Measurements from ENCODE around the gene TBC1D22A.

DNA sequence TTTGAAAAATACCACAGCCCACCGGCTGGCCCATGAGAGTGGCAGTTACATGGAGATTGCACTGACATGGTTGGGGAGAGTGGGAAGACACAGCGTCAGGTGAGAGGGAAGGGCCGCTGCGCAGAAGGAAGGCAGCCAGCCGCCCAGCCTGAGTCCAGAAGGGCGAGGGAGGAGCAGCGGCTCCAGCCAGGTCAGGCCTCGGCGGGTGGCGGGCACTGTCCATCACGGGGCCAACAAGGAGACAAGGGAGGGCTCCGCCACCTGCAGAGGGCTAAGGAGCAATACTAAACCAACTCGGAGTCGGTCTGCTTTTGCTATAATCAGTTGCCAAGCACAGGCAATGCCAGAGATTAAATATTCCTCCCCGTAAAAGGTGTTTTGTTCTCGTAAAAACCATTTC lies 384.5 kb downstream of the TBC1D22A start:
- TF ChIP-seq, protein P1, sequence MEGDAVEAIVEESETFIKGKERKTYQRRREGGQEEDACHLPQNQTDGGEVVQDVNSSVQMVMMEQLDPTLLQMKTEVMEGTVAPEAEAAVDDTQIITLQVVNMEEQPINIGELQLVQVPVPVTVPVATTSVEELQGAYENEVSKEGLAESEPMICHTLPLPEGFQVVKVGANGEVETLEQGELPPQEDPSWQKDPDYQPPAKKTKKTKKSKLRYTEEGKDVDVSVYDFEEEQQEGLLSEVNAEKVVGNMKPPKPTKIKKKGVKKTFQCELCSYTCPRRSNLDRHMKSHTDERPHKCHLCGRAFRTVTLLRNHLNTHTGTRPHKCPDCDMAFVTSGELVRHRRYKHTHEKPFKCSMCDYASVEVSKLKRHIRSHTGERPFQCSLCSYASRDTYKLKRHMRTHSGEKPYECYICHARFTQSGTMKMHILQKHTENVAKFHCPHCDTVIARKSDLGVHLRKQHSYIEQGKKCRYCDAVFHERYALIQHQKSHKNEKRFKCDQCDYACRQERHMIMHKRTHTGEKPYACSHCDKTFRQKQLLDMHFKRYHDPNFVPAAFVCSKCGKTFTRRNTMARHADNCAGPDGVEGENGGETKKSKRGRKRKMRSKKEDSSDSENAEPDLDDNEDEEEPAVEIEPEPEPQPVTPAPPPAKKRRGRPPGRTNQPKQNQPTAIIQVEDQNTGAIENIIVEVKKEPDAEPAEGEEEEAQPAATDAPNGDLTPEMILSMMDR (conservative IDR thresholded peaks at IDR 0.05; ENCODE audit: low read depth, low read length) = no peak
- no peak for TF ChIP-seq EZH2phosphoT487 (IDR thresholded peaks at IDR 0.05; ENCODE audit: borderline replicate concordance, low read length)

Measured in PC-3 (cell line).